Measurements from ENCODE around the gene VPS13C. TPM values are rescaled to one million over a fixed set of nuclear protein-coding genes. Genes with fewer than 3 reads are reported as not detected.

The VPS13C gene
- total RNA-seq, 1 donor, result 94.6 TPM

DNA sequence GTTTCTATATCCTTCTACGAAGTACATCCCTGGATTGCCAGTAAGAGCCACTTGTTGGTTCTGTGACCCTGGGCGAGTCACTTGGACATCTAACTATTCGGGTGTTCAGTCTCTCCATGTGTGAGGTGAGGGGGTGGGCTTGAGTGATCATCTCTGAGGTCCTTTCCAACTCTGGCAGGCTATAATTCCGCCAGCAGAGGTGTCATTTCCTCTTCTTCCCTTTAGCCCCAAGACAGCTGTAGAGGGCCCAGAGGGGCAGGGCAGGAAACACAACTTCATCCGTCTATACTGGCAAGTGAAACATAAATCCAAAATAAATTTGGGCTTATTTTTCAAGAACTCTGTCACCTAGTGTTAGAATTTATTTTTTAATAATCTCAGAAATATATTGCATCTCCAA lies 44.6 kb upstream of the VPS13C start:
- TF ChIP-seq CTCF (IDR thresholded peaks at IDR 0.05; ENCODE audit: insufficient read depth, low read depth, low read length), result no peak

GRCh38 chr15:62104401-62104800 lies 44.2 kb upstream of the VPS13C start:
- no peak overlapping the region for H3K4me3 ChIP-seq (ENCODE audit: low read depth, low read length)
- TF ChIP-seq CTCF (IDR thresholded peaks at IDR 0.05; ENCODE audit: insufficient read depth, low read depth, low read length), result no peak
- DNase-seq (ENCODE audit: low read depth), result no peak

More for the DNA sequence above, 44.6 kb upstream of the VPS13C start:
- H3K4me3 ChIP-seq (ENCODE audit: low read depth, low read length), result no peak overlapping the region
- DNase-seq (ENCODE audit: low read depth), result no peak

- no peak overlapping the region for H3K4me3 ChIP-seq (ENCODE audit: low read depth, low read length)
- DNase-seq (ENCODE audit: low read depth), result no peak
- no peak for TF ChIP-seq CTCF (IDR thresholded peaks at IDR 0.05; ENCODE audit: insufficient read depth, low read depth, low read length)
Observed at GRCh38 chr15:62103431-62103830, 43.2 kb upstream of the VPS13C start.

DNA sequence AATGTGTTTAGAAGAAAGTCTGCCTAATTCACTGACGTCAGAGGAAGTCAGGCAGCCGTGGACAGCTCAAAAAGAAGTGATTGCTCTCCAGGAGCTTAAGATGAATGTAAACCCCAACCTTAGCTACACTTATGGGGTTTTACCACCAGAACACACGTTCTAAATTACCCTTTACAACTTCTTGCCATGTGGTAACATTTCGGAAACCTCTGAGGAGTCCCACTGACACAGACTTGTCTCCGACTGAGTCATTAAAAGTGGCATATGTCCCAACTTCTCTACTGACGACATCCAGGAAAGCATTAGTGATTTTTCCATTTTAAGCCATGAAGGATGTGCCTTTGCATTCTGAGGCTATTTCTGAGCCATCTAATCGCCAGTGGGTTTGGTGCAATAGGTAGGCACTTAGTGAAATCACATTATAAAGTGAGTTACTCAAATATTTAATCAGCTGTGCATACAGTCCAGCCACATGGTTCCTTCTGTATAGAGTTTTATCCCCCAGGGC lies 38.9 kb upstream of the VPS13C start:
- DNase-seq (ENCODE audit: low read depth), result peak; percentile 53
- no peak for TF ChIP-seq CTCF (IDR thresholded peaks at IDR 0.05; ENCODE audit: insufficient read depth, low read depth, low read length)
- no peak overlapping the region for H3K4me3 ChIP-seq (ENCODE audit: low read depth, low read length)

DNA sequence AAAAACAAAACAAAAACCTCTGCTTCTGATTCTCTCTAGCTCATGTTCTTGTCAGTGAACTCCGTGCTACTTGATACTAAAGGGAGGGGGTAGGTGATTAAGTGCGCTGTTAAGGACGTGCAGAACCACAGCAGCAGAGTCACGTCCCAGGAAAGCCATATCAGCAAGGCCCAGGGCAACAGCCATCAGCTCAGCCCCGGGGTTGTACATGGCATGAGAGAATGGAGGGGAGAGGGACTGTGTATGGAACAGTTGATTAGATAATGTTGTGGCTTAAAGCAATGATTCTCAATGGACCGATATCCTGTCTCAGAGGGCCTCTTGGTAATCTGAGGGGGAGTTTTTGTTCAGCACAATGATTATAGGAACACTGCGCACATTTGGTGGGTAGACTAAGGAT lies 34.1 kb upstream of the VPS13C start:
- H3K4me3 ChIP-seq (ENCODE audit: low read depth, low read length), result no peak overlapping the region
- DNase-seq (ENCODE audit: low read depth), result no peak
- TF ChIP-seq CTCF (IDR thresholded peaks at IDR 0.05; ENCODE audit: insufficient read depth, low read depth, low read length), result no peak

DNA sequence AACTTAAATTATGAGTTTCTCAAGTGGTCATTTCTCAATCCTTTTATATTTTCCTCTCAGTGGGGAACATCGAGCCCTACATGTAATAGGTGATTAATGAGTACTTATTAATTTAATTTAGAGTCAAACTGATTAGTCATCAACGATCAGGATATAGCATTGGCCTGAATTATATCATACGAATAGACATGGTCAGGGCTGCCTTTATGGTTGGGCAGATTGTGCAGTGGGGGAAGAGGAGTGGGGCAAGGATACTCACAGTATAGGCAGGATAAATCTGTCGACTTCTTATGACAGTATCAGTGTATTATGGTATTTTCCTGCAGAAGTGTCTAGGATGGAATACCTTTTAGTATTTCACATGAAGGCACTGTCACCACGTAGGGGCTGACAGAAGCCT lies 33.6 kb upstream of the VPS13C start:
- no peak for DNase-seq (ENCODE audit: low read depth)
- no peak for TF ChIP-seq CTCF (IDR thresholded peaks at IDR 0.05; ENCODE audit: insufficient read depth, low read depth, low read length)
- H3K4me3 ChIP-seq (ENCODE audit: low read depth, low read length), result no peak overlapping the region

DNA sequence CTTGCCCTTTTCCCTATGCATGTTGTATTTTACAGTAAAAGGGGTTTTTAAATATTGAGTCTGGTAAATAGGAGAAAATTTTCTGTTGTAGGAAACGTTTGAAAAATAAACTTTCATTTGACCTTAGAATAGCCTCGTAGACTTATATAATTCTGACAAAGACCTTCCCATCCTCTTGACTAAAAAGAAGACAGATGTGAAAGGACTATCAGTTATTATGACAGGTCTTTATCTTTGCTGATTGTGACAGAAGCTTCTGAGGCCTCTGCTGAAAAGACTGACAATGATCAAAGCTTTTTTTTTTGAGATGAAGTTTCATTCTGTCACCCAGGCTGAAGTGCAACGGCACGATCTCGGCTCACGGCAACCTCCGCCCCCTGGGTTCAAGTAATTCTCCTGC lies 30.7 kb upstream of the VPS13C start:
- H3K4me3 ChIP-seq (ENCODE audit: low read depth, low read length), result no peak overlapping the region
- no peak for DNase-seq (ENCODE audit: low read depth)
- TF ChIP-seq CTCF (IDR thresholded peaks at IDR 0.05; ENCODE audit: insufficient read depth, low read depth, low read length), result no peak
